ENCODE results near the gene KLHL25.

DNA sequence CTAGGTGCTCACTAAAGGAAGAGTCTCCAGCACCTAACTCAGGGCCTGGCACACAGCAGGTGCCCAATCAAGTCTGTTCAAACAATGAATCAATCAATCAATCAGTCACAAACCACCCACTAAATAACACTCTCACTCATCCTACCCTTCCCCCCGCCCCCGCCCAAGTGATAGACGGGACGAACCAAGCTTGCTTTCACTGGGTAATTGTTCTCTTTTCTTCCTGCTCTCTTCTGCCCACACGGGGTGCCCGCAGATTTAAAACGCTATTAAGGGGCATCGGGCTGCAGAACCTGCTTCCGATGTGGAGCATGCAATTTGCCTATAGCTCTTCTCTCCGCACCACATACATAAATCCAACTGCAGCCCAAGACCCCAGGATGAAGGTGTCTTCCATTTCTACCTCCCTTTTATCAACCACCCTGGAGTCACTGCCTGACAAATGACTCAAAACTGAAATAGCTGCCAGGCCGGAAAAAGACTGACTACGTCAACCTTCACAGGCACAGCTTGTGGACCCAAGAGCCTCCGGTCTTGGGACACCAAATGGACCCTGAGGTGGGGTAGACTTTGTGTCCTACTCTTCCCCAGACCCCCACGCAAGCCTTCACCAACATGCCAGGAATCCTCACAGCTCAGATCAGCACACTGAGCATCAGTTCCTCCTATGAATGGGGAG, 1.7 kb downstream of the KLHL25 start:
- TF ChIP-seq POLR2A (IDR thresholded peaks at IDR 0.05; ENCODE audit: low read length), result no peak
- TF ChIP-seq GATA1 (IDR thresholded peaks at IDR 0.05; ENCODE audit: low read depth, low read length), result no peak

Measured in erythroblast (primary cell).